ENCODE results near the gene NAV2.

GRCh38 chr11:20007386-20007785 lies 294.7 kb downstream of the NAV2 start:
- TF ChIP-seq CTCF (IDR thresholded peaks at IDR 0.05) (no peak), EZH2 (IDR thresholded peaks at IDR 0.05) (no peak)

Data from neural progenitor cell (in vitro differentiated cells).